MM.1S (cell line): Measurements from ENCODE around the gene CCDC6.
"Not testable (repeated sequence)": the region's sequence is repeated elsewhere in the genome, so short reads cannot be mapped to it uniquely, and the experiment has no call there.

ENCODE experiments used
- DNase-seq: peaks from one replicate; pipeline ENCODE4 v3.0.0-alpha.2; 2015
- H2AFZ ChIP-seq: fragments of 300-600 bp; sonication (generic); 2 replicates; pipeline ENCODE4 v1.6.0; 2016; ENCODE audit warnings: antibody characterized with exemption, low read length
- H3F3A ChIP-seq: fragments of 300-600 bp; sonication (generic); 2 replicates; pipeline ENCODE4 v1.6.1; 2016; ENCODE audit warnings: mild to moderate bottlenecking, antibody characterized with exemption, low read length, moderate library complexity, mixed read lengths; ENCODE audit not compliant: insufficient read depth
- H3K27ac ChIP-seq: fragments of 300-600 bp; sonication (generic); 2 replicates; pipeline ENCODE4 v1.5.1; 2016; ENCODE audit warnings: mild to moderate bottlenecking, low read length
- H3K27me3 ChIP-seq: fragments of 300-600 bp; sonication (generic); replicated peaks from 2 replicates; pipeline ENCODE4 v1.6.0; 2016; ENCODE audit warnings: low read length; ENCODE audit not compliant: insufficient read depth
- H3K36me3 ChIP-seq: fragments of 300-600 bp; sonication (generic); replicated peaks from 2 replicates; pipeline ENCODE4 v1.6.1; 2016; ENCODE audit warnings: mild to moderate bottlenecking, low read length, mixed read lengths; ENCODE audit not compliant: insufficient read depth
- H3K4me1 ChIP-seq: fragments of 300-600 bp; sonication (generic); 2 replicates; pipeline ENCODE4 v1.6.1; 2016; ENCODE audit warnings: low read length, mixed read lengths
- H3K4me2 ChIP-seq: fragments of 300-600 bp; sonication (generic); 2 replicates; pipeline ENCODE4 v1.6.0; 2016; ENCODE audit warnings: low read depth, low read length
- H3K4me3 ChIP-seq: fragments of 300-600 bp; sonication (generic); 2 replicates; pipeline ENCODE4 v1.5.1; 2016; ENCODE audit warnings: low read length, mixed read lengths
- H3K79me2 ChIP-seq: fragments of 300-600 bp; sonication (generic); 2 replicates; pipeline ENCODE4 v1.6.1; 2016; ENCODE audit warnings: mixed run types, low read length, mixed read lengths
- H3K9ac ChIP-seq: fragments of 300-600 bp; sonication (generic); 2 replicates; pipeline ENCODE4 v1.6.1; 2016; ENCODE audit warnings: low read length, mixed read lengths
- H3K9me2 ChIP-seq: fragments of 300-600 bp; sonication (generic); replicated peaks from 2 replicates; pipeline ENCODE4 v1.6.1; 2016; ENCODE audit warnings: mild to moderate bottlenecking, low read length, mixed read lengths; ENCODE audit not compliant: insufficient read depth
- H3K9me3 ChIP-seq: fragments of 300-600 bp; sonication (generic); replicated peaks from 2 replicates; pipeline ENCODE4 v1.6.1; 2016; ENCODE audit warnings: mild to moderate bottlenecking, low read length, mixed read lengths; ENCODE audit not compliant: insufficient read depth
- H4K20me1 ChIP-seq: fragments of 300-600 bp; sonication (generic); 2 replicates; pipeline ENCODE4 v1.6.1; 2016; ENCODE audit warnings: mild to moderate bottlenecking, low read length, moderate library complexity, mixed read lengths; ENCODE audit not compliant: insufficient read depth
- EZH2 ChIP-seq: fragments of 300-600 bp; sonication (generic); optimal IDR thresholded peaks from 2 replicates; pipeline ENCODE3; 2017; ENCODE audit warnings: low read depth, mild to moderate bottlenecking, antibody characterized with exemption, low read length, mixed read lengths
- EZH2phosphoT487 ChIP-seq: fragments of 300-600 bp; sonication (generic); IDR thresholded peaks from 2 replicates; pipeline ENCODE4 v1.6.1; 2018; ENCODE audit warnings: antibody characterized with exemption, low read length
- TF ChIP-seq, protein P1 (sequence below): fragments of 300-600 bp; sonication (generic); IDR thresholded peaks from 2 replicates; pipeline ENCODE4 v1.5.1; 2016; ENCODE audit warnings: antibody characterized with exemption, low read length, mixed read lengths

CCDC6 gene

DNA sequence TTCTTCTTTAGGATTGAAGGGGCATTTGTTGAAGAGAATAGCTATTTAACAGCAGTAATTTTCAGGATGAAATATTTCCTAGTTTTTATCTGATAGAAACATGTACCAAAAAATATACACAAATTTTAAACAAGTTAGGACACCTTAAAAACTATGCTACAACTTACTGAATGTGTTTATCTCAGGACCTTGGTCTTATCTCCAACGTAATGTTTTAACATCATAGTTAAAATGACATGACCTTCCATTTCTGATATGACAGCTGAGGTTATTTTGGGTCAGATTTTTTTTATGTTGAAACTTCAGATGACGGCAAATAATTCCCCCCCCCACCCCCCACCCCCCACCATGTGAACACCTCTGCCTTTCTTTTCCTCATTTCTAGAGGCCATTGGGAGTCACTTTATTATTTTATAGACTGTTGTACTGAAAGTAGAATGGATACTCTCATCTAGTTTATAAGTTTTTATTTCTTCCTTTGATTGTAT lies 161.1 kb downstream of the CCDC6 start:
- H3K79me2 ChIP-seq: no peaks in the 10 kb centered on the region
- TF ChIP-seq EZH2: no peak
- TF ChIP-seq EZH2phosphoT487: no peak
- TF ChIP-seq, protein P1, sequence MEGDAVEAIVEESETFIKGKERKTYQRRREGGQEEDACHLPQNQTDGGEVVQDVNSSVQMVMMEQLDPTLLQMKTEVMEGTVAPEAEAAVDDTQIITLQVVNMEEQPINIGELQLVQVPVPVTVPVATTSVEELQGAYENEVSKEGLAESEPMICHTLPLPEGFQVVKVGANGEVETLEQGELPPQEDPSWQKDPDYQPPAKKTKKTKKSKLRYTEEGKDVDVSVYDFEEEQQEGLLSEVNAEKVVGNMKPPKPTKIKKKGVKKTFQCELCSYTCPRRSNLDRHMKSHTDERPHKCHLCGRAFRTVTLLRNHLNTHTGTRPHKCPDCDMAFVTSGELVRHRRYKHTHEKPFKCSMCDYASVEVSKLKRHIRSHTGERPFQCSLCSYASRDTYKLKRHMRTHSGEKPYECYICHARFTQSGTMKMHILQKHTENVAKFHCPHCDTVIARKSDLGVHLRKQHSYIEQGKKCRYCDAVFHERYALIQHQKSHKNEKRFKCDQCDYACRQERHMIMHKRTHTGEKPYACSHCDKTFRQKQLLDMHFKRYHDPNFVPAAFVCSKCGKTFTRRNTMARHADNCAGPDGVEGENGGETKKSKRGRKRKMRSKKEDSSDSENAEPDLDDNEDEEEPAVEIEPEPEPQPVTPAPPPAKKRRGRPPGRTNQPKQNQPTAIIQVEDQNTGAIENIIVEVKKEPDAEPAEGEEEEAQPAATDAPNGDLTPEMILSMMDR: no peak
- no peaks in the 10 kb centered on the region for H3K36me3 ChIP-seq

DNA sequence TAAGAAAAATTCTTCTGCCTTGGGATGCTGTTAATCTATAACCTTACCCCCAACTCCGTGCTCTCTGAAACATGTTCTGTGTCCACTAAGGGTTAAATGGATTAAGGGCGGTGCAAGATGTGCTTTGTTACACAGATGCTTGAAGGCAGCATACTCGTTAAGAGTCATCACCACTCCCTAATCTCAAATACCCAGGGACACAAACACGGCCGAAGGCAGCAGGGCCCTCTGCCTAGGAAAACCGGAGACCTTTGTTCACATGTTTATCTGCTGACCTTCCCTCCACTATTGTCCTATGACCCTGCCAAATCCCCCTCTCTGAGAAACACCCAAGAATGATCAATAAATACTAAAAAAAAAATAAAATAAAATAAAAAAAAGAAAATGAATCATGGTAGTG lies 161.6 kb downstream of the CCDC6 start:
- not testable (repeated sequence) for H3K4me3 ChIP-seq, H3K4me2 ChIP-seq, H3K9me2 ChIP-seq, H3F3A ChIP-seq, H2AFZ ChIP-seq, H3K4me1 ChIP-seq, H3K27me3 ChIP-seq, H3K79me2 ChIP-seq, H4K20me1 ChIP-seq, H3K36me3 ChIP-seq, H3K9me3 ChIP-seq, H3K27ac ChIP-seq, DNase-seq, H3K9ac ChIP-seq

More for the DNA sequence above, 161.1 kb downstream of the CCDC6 start:
- Histone ChIP-seq H3K9ac (no peak overlapping the region), H3K9me3 (no peaks in the 10 kb centered on the region), H3F3A (no peaks in the 10 kb centered on the region), H3K4me2 (no peak overlapping the region), H3K9me2 (no peaks in the 10 kb centered on the region), H4K20me1 (no peaks in the 10 kb centered on the region), H3K27ac (no peak overlapping the region), H3K4me1 (no peaks in the 10 kb centered on the region), H3K4me3 (no peak overlapping the region), H2AFZ (no peak overlapping the region), H3K27me3 (no peaks in the 10 kb centered on the region)
- DNase-seq: no peak

DNA sequence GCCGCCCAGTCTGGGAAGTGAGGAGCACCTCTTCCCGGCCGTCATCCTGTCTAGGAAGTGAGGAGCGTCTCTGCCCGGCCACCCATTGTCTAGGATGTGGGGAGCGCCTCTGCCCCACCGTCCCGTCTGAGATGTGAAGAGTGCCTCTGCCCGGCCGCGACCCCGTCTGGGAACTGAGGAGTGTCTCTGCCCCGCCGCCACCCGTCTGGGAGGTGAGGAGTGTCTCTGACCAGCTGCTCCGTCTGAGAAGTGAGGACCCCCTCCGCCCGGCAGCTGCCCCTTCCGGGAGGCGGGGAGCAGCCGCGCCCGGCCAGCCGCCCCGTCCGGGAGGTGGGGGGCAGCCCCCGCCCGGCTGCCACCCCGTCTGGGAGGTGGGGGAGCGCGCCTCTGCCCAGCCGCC lies 162.2 kb downstream of the CCDC6 start:
- H3K79me2 ChIP-seq, H3K4me3 ChIP-seq, H3K4me1 ChIP-seq, H2AFZ ChIP-seq, H4K20me1 ChIP-seq, H3K27me3 ChIP-seq, H3K9me3 ChIP-seq, DNase-seq, H3K9me2 ChIP-seq, H3K9ac ChIP-seq, H3K4me2 ChIP-seq, H3K27ac ChIP-seq, H3K36me3 ChIP-seq, H3F3A ChIP-seq: not testable (repeated sequence)

DNA sequence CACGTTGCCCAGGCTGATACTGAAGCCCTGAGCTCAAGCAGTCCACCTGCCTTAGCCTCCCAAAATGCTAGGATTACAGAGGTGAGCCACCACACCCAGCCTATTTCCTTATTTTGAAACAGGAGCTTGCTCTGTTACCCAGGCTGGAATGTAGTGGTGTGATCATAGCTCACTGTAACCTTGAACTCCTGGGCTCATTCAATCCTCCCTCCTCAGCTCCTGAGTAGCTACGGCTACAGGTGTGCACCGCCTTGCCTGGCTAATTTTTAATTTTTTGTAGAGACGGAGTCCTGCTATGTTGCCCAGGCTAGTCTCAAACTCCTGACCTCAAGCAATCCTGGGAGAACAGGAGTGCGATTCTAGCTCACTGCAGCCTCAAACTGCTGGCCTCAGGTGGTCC lies 164.8 kb downstream of the CCDC6 start:
- H3K27ac ChIP-seq: no peak overlapping the region
- H4K20me1 ChIP-seq: no peaks in the 10 kb centered on the region
- H3F3A ChIP-seq: no peaks in the 10 kb centered on the region
- no peak overlapping the region for H3K4me2 ChIP-seq
- TF ChIP-seq EZH2phosphoT487 (no peak), EZH2 (no peak)
- TF ChIP-seq, protein P1: no peak
- H3K9me3 ChIP-seq: no peaks in the 10 kb centered on the region
- H3K4me3 ChIP-seq: no peak overlapping the region
- no peaks in the 10 kb centered on the region for H3K4me1 ChIP-seq
- no peaks in the 10 kb centered on the region for H3K79me2 ChIP-seq
- no peaks in the 10 kb centered on the region for H3K27me3 ChIP-seq
- no peak overlapping the region for H2AFZ ChIP-seq
- no peak overlapping the region for H3K9ac ChIP-seq
- H3K9me2 ChIP-seq: no peaks in the 10 kb centered on the region
- DNase-seq: no peak
- no peaks in the 10 kb centered on the region for H3K36me3 ChIP-seq
